GM23338 (cell line): Measurements from ENCODE around the gene MYLK. TPM values are rescaled to one million over a fixed set of nuclear protein-coding genes. Genes with fewer than 3 reads are reported as not detected.
A peak's percentile ranks its signal among the peaks of the same experiment; 100 is the strongest.

Source experiments
- ATAC-seq: fragments of 200-7000 bp; cut with Tn5 transposase; 3 replicates; pipeline ENCODE4 v1.9.1; 2020
- DNase-seq: peaks from one replicate; pipeline ENCODE4 v3.0.0-alpha.2; 2015; ENCODE audit warnings: low spot score
- H2AFZ ChIP-seq: fragments of 200-600 bp; sonication (generic); 2 replicates; pipeline ENCODE4 v1.8.0; 2016; ENCODE audit warnings: antibody characterized with exemption, mild to moderate bottlenecking, moderate library complexity
- H3F3A ChIP-seq: fragments of 200-600 bp; sonication (generic); replicated peaks from 2 replicates; pipeline ENCODE4 v1.8.0; 2017; ENCODE audit warnings: antibody characterized with exemption, mixed run types, low read depth
- H3K27ac ChIP-seq: fragments of 200-600 bp; sonication (generic); 2 replicates; pipeline ENCODE4 v1.6.1; 2016; ENCODE audit warnings: low read depth
- H3K27me3 ChIP-seq: fragments of 200-600 bp; sonication (generic); 2 replicates; pipeline ENCODE4 v1.8.0; 2016; ENCODE audit warnings: mild to moderate bottlenecking, mixed run types, moderate library complexity; ENCODE audit not compliant: insufficient read depth
- H3K36me3 ChIP-seq: fragments of 200-600 bp; sonication (generic); 2 replicates; pipeline ENCODE4 v1.8.0; 2016; ENCODE audit warnings: mild to moderate bottlenecking; ENCODE audit not compliant: insufficient read depth
- H3K4me1 ChIP-seq: fragments of 200-600 bp; sonication (generic); 2 replicates; pipeline ENCODE4 v1.8.0; 2016; ENCODE audit warnings: mild to moderate bottlenecking, moderate library complexity; ENCODE audit not compliant: insufficient read depth
- H3K4me2 ChIP-seq: fragments of 200-600 bp; sonication (generic); 2 replicates; pipeline ENCODE4 v1.7.1; 2017; ENCODE audit warnings: mixed run types
- H3K4me3 ChIP-seq: fragments of 200-600 bp; sonication (generic); 2 replicates; pipeline ENCODE4 v1.6.1; 2016; ENCODE audit warnings: mixed run types
- H3K79me2 ChIP-seq: fragments of 200-600 bp; sonication (generic); replicated peaks from 2 replicates; pipeline ENCODE4 v1.8.0; 2017; ENCODE audit warnings: mild to moderate bottlenecking; ENCODE audit not compliant: insufficient read depth
- H3K9me2 ChIP-seq: fragments of 200-600 bp; sonication (generic); 2 replicates; pipeline ENCODE4 v1.8.0; 2017; ENCODE audit not compliant: insufficient read depth
- H4K20me1 ChIP-seq: fragments of 200-600 bp; sonication (generic); replicated peaks from 2 replicates; pipeline ENCODE4 v1.8.0; 2017; ENCODE audit warnings: mild to moderate bottlenecking; ENCODE audit not compliant: insufficient read depth
- H3K27ac Mint-ChIP-seq: 2 replicates; pipeline ENCODE4 v1.8.0; 2020; ENCODE audit warnings: inconsistent platforms, mild to moderate bottlenecking, moderate library complexity, mixed read lengths
- H3K27me3 Mint-ChIP-seq: 3 replicates; pipeline ENCODE4 v1.8.0; 2022; ENCODE audit warnings: low read depth, mild to moderate bottlenecking, moderate library complexity, mixed read lengths, inconsistent platforms; ENCODE audit not compliant: insufficient read depth, poor library complexity
- H3K36me3 Mint-ChIP-seq: 3 replicates; pipeline ENCODE4 v1.8.0; 2021; ENCODE audit warnings: low read depth, mild to moderate bottlenecking, inconsistent platforms, moderate library complexity, mixed read lengths
- H3K4me1 Mint-ChIP-seq: 3 replicates; pipeline ENCODE4 v1.8.0; 2020; ENCODE audit warnings: mild to moderate bottlenecking, inconsistent platforms, mixed read lengths
- H3K4me3 Mint-ChIP-seq: 3 replicates; pipeline ENCODE4 v1.8.0; 2021; ENCODE audit warnings: moderate library complexity, mild to moderate bottlenecking, inconsistent platforms, mixed read lengths
- H3K9me3 Mint-ChIP-seq: 3 replicates; pipeline ENCODE4 v1.8.0; 2020; ENCODE audit warnings: moderate library complexity, mild to moderate bottlenecking, inconsistent platforms, mixed read lengths
- EZH2 ChIP-seq: fragments of 200-600 bp; sonication (generic); IDR thresholded peaks from one replicate; pipeline ENCODE4 v1.8.0; 2017; ENCODE audit warnings: antibody characterized with exemption, mild to moderate bottlenecking, low read depth; ENCODE audit not compliant: unreplicated experiment
- EZH2phosphoT487 ChIP-seq: fragments of 200-600 bp; sonication (generic); IDR thresholded peaks from one replicate; pipeline ENCODE4 v1.8.1; 2018; ENCODE audit warnings: antibody characterized with exemption; ENCODE audit not compliant: unreplicated experiment
- POLR2AphosphoS5 ChIP-seq: IDR thresholded peaks from 2 replicates; pipeline ENCODE4 v1.6.1; 2016; ENCODE audit warnings: antibody characterized with exemption, low read depth
- ZNF331 ChIP-seq: fragments of 250-450 bp; sonication (Bioruptor Pico); IDR thresholded peaks from 2 replicates; pipeline ENCODE4 v1.5.0; 2020; ENCODE audit warnings: low read depth, mild to moderate bottlenecking, moderate library complexity
- ZNF462 ChIP-seq: fragments of 250-450 bp; sonication (Bioruptor Pico); IDR thresholded peaks from 2 replicates; pipeline ENCODE4 v1.5.0; 2020; ENCODE audit warnings: mild to moderate bottlenecking, moderate library complexity
- polyA plus RNA-seq: library from polyadenylated mRNA; unstranded; fragments of >200 nt; fragmentation: Nextera tagmentation; extraction: Ambion mirVana; gene quantifications from 2 replicates; pipeline ENCODE4 v1.2.1, GENCODE V29; 2016
- total RNA-seq: library from RNA; depleted of rRNA; stranded (reverse); fragments of >200 nt; shearing (Covaris generic); gene quantifications from 2 replicates; pipeline ENCODE4 v1.2.3, GENCODE V29; 2014

MYLK gene
- total and polyA plus RNA-seq, 2 experiments from 2014 or later = 11.5 to 17.9 TPM

DNA sequence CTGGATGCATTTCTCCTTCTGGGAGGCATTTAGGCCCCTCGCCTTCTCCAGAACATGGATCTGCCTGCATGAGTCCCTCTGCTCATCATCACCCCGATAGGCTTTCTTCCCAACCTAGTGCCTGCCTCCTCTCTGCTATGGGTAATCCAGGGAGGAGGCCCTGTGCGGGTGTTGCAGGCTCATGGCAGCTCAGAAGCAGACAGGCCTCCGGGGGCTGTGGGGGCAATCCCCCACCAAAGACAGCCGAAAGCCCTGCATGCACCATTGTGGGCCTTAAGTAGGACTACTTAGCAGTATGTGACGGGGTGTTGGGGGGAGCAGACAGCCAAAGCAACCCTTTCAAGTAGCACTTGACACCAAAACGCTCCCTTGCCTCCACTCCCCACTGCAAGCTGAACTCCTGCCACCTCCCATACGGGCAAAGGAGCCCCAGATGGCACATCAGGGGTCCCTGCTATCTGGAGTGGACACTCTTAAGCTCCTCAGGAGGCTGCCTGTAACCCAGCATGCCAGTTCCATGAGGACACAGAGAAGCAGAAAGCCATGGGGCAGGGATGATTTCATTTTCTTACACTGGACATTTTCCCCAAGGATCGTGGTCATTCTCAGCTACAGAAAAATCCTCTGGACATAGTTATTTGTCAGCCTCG lies 200.5 kb downstream of the MYLK start:
- Histone ChIP-seq H3K4me3 (no peak overlapping the region), H2AFZ (no peak overlapping the region), H3K4me1 (peaks cover 5% of the 10 kb centered on the region; the same call in 1 of the 2 replicates), H3K79me2 (no peaks in the 10 kb centered on the region), H3F3A (no peaks in the 10 kb centered on the region), H3K9me2 (no peaks in the 10 kb centered on the region), H3K4me2 (no peak overlapping the region), H3K36me3 (no peaks in the 10 kb centered on the region), H4K20me1 (no peaks in the 10 kb centered on the region), H3K27ac (no peak overlapping the region), H3K27me3 (no peaks in the 10 kb centered on the region)
- no peak for TF ChIP-seq POLR2AphosphoS5
- no peak for TF ChIP-seq EZH2
- no peak for TF ChIP-seq ZNF331
- no peak for TF ChIP-seq EZH2phosphoT487
- TF ChIP-seq ZNF462 = no peak
- Mint-ChIP-seq H3K4me1 (peaks cover 15% of the 10 kb centered on the region), H3K4me3 (no peak overlapping the region), H3K9me3 (no peaks in the 10 kb centered on the region), H3K36me3 (peaks cover 8% of the 10 kb centered on the region; the same call in 1 of the 3 replicates), H3K27me3 (peaks cover 4% of the 10 kb centered on the region), H3K27ac (no peak overlapping the region)
- ATAC-seq (peak; percentile 17; the same call in 2 of the 3 replicates), DNase-seq (no peak)
